Measurements from ENCODE around the gene GNAT1. TPM values are rescaled to one million over a fixed set of nuclear protein-coding genes. Genes with fewer than 3 reads are reported as not detected.

GNAT1 gene
- total RNA-seq, 6 donors from 2014 or later: 0.10 to 0.40 TPM; not detected in 4

DNA sequence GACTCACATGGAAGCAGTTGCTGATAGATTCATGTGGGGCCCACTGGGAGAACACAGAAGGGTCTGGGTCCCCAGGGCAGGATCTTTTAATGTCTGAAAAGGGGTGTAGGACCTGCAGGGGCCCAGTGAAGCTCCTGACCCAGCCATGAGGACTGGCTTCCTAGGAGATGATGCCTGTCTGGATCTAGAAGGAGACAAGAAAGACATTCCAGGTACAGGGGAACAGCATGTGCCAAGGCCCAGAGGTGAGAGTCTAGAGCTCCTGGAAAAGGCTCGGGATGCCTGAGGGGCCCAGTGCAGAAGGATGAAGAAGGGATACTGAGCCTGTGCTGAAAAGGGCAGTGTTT, 41.0 kb upstream of the GNAT1 start:
- Histone ChIP-seq H3K27me3 (peaks cover 0 to 5% (median under 1%) of the 10 kb centered on the region in 4 donors), H3K27ac (peak overlapping the region in 2 of 4 donors; percentile 21 to 54), H3K36me3 (no peaks in the 10 kb centered on the region), H3K9me3 (no peaks in the 10 kb centered on the region), H3K4me3 (no peak overlapping the region), H3K4me1 (peaks cover 8 to 30% (median 15%) of the 10 kb centered on the region in 4 donors)
- WGBS, 2 donors: 86 to 94% methylated on average over 1 of the region's 1 CpG
- TF ChIP-seq EP300 (IDR thresholded peaks at IDR 0.05) (no peak), POLR2A (IDR thresholded peaks at IDR 0.05) (no peak), POLR2AphosphoS5 (IDR thresholded peaks at IDR 0.05) (no peak)
- TF ChIP-seq, protein P1, sequence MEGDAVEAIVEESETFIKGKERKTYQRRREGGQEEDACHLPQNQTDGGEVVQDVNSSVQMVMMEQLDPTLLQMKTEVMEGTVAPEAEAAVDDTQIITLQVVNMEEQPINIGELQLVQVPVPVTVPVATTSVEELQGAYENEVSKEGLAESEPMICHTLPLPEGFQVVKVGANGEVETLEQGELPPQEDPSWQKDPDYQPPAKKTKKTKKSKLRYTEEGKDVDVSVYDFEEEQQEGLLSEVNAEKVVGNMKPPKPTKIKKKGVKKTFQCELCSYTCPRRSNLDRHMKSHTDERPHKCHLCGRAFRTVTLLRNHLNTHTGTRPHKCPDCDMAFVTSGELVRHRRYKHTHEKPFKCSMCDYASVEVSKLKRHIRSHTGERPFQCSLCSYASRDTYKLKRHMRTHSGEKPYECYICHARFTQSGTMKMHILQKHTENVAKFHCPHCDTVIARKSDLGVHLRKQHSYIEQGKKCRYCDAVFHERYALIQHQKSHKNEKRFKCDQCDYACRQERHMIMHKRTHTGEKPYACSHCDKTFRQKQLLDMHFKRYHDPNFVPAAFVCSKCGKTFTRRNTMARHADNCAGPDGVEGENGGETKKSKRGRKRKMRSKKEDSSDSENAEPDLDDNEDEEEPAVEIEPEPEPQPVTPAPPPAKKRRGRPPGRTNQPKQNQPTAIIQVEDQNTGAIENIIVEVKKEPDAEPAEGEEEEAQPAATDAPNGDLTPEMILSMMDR (IDR thresholded peaks at IDR 0.05): no peak
- no peak for DNase-seq
- ATAC-seq (ENCODE audit: low FRiP score in 2 of 2): no peak

DNA sequence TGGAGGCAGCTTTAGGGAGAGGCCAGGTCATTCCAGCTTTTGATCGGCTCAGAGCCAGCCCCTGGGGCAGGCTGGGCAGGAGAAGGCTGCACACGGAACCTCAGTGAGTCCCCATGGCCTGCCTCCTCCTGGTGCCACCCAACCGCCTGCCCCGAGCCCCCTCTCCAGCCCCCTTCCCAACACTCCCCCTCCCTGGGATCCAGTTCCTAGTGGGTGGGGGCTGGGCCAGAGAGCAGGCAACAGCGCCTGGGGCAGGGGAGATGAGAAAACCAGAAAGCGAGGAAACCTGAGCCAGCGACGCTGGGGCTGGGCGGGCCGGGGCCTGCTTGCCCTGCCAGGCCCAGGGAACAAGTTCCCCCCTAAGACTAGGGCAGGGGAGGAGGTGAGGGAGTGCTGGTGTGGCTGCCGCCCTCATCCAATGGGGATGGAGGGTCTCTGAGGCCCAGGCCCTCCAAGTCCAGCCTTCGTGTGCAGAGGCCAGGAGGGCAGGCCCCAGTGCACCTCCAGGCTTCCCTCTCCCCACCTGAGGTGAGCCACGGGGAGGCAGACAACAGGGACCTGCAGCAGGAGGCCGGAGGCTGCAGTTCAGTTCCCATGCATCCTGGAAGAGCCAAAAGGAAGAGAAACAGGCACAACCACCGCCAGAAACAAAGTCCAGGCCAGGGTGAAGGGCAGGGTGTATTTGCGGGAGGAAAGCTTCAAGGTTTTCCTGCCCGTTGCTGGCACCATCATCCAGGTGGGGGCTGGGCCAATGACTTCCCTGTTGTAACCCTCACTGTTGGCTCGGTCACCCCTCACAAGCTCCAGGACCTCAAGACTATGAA, 40.3 kb upstream of the GNAT1 start:
- Histone ChIP-seq H3K27ac (peak overlapping the region in 1 of 4 donors; percentile 54), H3K27me3 (peaks cover 0 to 12% (median 4%) of the 10 kb centered on the region in 4 donors), H3K9me3 (no peaks in the 10 kb centered on the region), H3K4me1 (peaks cover 15 to 37% (median 21%) of the 10 kb centered on the region in 4 donors), H3K36me3 (no peaks in the 10 kb centered on the region), H3K4me3 (no peak overlapping the region)
- no peak for TF ChIP-seq EP300 (IDR thresholded peaks at IDR 0.05)
- ATAC-seq (ENCODE audit: low FRiP score in 2 of 2) (no peak), DNase-seq (peak in 1 of 2 donors; percentile 34)
- WGBS, 2 donors: 84 to 92% methylated on average over 8 to 17 of the region's 18 CpGs

DNA sequence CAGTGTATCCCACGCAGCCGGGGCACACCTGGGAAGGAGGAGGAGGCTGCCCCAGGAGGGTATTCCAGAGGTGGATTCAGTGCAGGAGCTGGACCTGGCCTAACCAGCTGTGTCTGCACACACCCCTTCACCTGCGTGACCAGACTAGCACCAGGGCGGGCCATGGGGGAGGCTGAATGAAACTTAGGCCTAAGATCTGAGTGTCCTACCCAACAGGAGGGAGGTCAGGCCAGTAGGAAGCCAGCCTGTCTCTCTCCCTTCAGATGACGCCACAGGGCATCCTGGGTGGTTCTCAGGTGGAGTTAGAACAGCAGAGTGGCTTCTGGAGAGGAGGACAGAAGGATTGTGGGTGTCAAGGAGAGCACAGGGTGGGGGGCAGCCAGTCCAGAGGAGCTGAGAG, 39.7 kb upstream of the GNAT1 start:
- no peak overlapping the region for H3K4me3 ChIP-seq
- no peaks in the 10 kb centered on the region for H3K36me3 ChIP-seq
- peaks cover 0 to 19% (median 4%) of the 10 kb centered on the region in 4 donors for H3K27me3 ChIP-seq
- H3K4me1 ChIP-seq: peaks cover 19 to 43% (median 24%) of the 10 kb centered on the region in 4 donors
- H3K9me3 ChIP-seq: no peaks in the 10 kb centered on the region
- H3K27ac ChIP-seq: no peak overlapping the region
- TF ChIP-seq POLR2AphosphoS5 (IDR thresholded peaks at IDR 0.05) (no peak), POLR2A (IDR thresholded peaks at IDR 0.05) (no peak), EP300 (IDR thresholded peaks at IDR 0.05) (no peak)
- TF ChIP-seq, protein P1 (IDR thresholded peaks at IDR 0.05): no peak
- DNase-seq: no peak
- no peak for ATAC-seq (ENCODE audit: low FRiP score in 2 of 2)
- 73 to 100% methylated on average over 1 to 3 of the region's 5 CpGs for WGBS, 2 donors

DNA sequence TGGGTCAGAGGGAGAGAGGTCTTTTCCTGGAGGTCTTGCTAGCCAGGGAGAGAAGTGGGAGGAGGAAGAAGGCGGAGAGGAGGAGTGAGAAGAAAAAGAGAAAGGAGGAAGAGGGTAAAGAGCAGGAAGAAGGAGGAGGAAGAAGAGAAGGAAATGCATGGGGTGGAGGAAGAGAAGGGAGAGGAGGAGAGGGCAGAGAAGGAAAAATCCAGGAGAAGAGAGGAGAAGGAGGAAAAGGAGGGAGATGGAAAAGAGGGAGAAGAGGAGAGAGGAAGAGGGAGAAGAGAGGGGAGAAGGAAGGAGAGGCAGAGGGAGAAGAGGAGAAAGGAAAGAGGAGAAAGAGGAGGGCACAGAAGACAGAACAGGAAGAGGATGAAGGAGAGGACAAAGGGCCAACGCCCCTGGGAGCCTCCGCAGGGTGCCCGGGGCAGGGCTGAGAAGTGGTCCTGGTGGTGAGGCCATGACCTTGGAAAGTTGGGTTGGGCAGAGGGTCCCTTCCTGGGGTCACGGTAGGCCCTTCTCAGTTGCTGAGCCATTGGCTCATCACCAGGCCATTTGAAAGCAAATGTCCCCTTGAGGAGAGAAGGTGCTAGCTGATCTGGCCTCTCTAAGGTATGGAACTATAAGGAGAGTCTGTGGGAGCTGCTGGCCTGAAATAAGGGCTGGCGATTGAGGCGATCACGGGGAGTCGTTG, 37.5 kb upstream of the GNAT1 start:
- Histone ChIP-seq H3K4me1 (peaks cover 27 to 61% (median 39%) of the 10 kb centered on the region in 4 donors), H3K9me3 (no peaks in the 10 kb centered on the region), H3K36me3 (no peaks in the 10 kb centered on the region), H3K27me3 (peaks cover 0 to 19% (median 4%) of the 10 kb centered on the region in 4 donors), H3K4me3 (peak overlapping the region in 3 of 4 donors; percentile 55 to 75 (median 69)), H3K27ac (peak overlapping the region in 1 of 4 donors; percentile 89)
- TF ChIP-seq POLR2AphosphoS5 (IDR thresholded peaks at IDR 0.05) (no peak), EP300 (IDR thresholded peaks at IDR 0.05) (no peak), POLR2A (IDR thresholded peaks at IDR 0.05) (no peak)
- TF ChIP-seq, protein P1 (IDR thresholded peaks at IDR 0.05): no peak
- WGBS, 2 donors: 48 to 77% methylated on average over 5 to 9 of the region's 9 CpGs
- DNase-seq: no peak
- ATAC-seq (ENCODE audit: low FRiP score in 2 of 2): no peak

DNA sequence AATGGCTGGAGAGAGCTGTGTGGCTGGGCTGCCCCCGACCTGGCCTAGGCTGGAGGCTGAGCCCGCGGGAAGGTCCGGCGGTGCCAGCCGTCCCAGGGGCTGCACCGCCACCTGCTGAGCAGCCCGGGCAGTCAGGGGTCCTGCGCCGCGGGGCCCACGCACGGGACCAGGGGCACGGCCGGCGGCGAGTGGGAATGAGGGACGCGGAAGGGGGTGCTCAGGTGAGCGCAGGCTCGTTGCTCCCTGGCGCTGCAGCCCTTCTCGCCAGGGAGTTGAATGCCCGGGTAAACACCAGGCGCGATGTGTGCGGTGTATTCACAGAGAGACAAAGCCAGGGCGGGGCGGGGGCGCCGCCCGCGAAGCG, 37.0 kb upstream of the GNAT1 start:
- no peaks in the 10 kb centered on the region for H3K36me3 ChIP-seq
- TF ChIP-seq POLR2A (IDR thresholded peaks at IDR 0.05): no peak
- TF ChIP-seq, protein P1 (IDR thresholded peaks at IDR 0.05): peak in 5 of 6 experiments; percentile 17 to 62 (median 34)
- peaks cover 32 to 67% (median 45%) of the 10 kb centered on the region in 4 donors for H3K4me1 ChIP-seq
- no peak for ATAC-seq (ENCODE audit: low FRiP score in 2 of 2)
- H3K27ac ChIP-seq: peak overlapping the region in 2 of 4 donors; percentile 80 to 89
- peaks cover 0 to 19% (median 4%) of the 10 kb centered on the region in 4 donors for H3K27me3 ChIP-seq
- H3K4me3 ChIP-seq: peak overlapping the region; percentile 16 to 75 (median 62)
- 3% methylated on average over 16 of the region's 34 CpGs; no CpG with 5 or more reads in 1 of the 2 donors for WGBS, 2 donors
- no peaks in the 10 kb centered on the region for H3K9me3 ChIP-seq
- no peak for DNase-seq

Measured in upper lobe of left lung (tissue), 6 donors.